ENCODE data around the gene RNLS. TPM values are rescaled to one million over a fixed set of nuclear protein-coding genes. Genes with fewer than 3 reads are reported as not detected.

The RNLS gene
- total and polyA plus RNA-seq, 2 of the 8 experiments (the other 6 are each of a cell fraction or from before 2014, with no cell fraction given): 7.5 to 12.7 TPM

DNA sequence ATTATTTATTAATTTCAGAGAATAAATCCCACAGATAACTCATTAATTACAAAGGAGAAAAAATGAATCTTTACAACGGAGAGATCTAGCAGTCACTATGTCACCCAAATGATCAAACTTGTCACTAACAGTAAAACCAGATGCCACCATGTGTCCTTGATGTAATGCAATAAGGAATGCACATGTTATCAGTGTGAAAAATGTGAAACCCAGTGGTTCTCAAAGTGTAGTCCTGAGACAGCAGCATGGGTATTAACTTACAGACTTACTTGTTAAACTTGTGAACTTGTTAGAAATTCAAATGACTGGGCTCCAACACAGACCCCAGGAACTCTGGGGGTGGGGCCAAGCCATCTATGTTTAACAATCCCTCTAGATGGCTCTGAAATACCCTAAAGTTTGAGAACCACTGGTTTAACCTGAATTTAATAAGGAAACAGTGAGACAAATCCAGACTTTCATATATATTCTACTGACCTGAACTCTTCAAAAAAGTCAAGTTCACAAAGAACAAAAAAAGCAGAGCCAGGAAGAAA lies 77.4 kb downstream of the RNLS start:
- ChIA-PET CTCF (ENCODE audit: partially characterized antibody) (no interaction called here), POLR2A (ENCODE audit: partially characterized antibody) (interaction anchor here (0.5 kb wide), 1 partner anchor 740 kb away, joined by 3 read pairs; no protein-coding TSS in a partner anchor)
- WGBS, 2 experiments (ENCODE audit: extremely low coverage in 1 of 2, insufficient coverage in 1 of 2, insufficient read length in 1 of 2, insufficient replicate concordance in 2 of 2, low coverage in 1 of 2, low lambda C conversion rate in 2 of 2, missing lambda C conversion rate in 1 of 2): 39% methylated on average over 1 of the region's 1 CpG; no CpG with 5 or more reads in 1 of the 2 experiments
- TF ChIP-seq NANOG (IDR thresholded peaks at IDR 0.05; ENCODE audit: insufficient read depth, low read depth, low read length, poor library complexity, severe bottlenecking): peak; percentile 17
- TF ChIP-seq EGR1 (IDR thresholded peaks at IDR 0.05; ENCODE audit: borderline replicate concordance, low read depth, low read length): no peak
- TF ChIP-seq SP1 (IDR thresholded peaks at IDR 0.05; ENCODE audit: low read depth, low read length): 0 out of 2 replicates have a peak, but pooled peaks have one; percentile 17
- Histone ChIP-seq H3K27me3 (replicated peaks in 1 of 4; ENCODE audit: control insufficient read depth in 3 of 4, extremely low read depth in 1 of 4, insufficient read depth in 3 of 4, low read length in 3 of 4) (no peaks in the 10 kb centered on the region), H2AFZ (ENCODE audit: low read length) (no peak overlapping the region), H2BK12ac (ENCODE audit: low read depth, low read length) (no peak overlapping the region), H3K36me3 (ENCODE audit: control insufficient read depth in 2 of 4, insufficient read depth in 4 of 4, low read length in 3 of 4) (no peaks in the 10 kb centered on the region), H4K91ac (replicated peaks; ENCODE audit: insufficient read length, low read length) (no peak overlapping the region), H2BK20ac (ENCODE audit: low read length) (no peak overlapping the region), H4K20me1 (replicated peaks in 1 of 2; ENCODE audit: control insufficient read depth in 1 of 2, insufficient read depth in 2 of 2, low read length in 2 of 2) (no peaks in the 10 kb centered on the region), H3K4ac (replicated peaks; ENCODE audit: insufficient read length, low read depth, low read length) (no peak overlapping the region), H3K56ac (replicated peaks; ENCODE audit: insufficient read length, low read depth, low read length) (no peak overlapping the region), H3K23ac (ENCODE audit: insufficient read length) (no peak overlapping the region), H4K5ac (ENCODE audit: insufficient read length, low read depth, low read length) (no peak overlapping the region), H3K23me2 (ENCODE audit: low read depth, low read length) (no peaks in the 10 kb centered on the region), H2BK120ac (replicated peaks; ENCODE audit: low read depth, low read length) (no peak overlapping the region), H3K14ac (ENCODE audit: insufficient read length) (no peak overlapping the region), H3K27ac (ENCODE audit: low read depth, low read length) (no peak overlapping the region), H2AK5ac (ENCODE audit: low read depth, low read length) (no peak overlapping the region), H3K79me2 (ENCODE audit: control insufficient read depth in 1 of 2, insufficient read depth in 2 of 2, low read length in 2 of 2) (no peaks in the 10 kb centered on the region), H2BK5ac (ENCODE audit: low read depth, low read length) (no peak overlapping the region), H3K9me3 (ENCODE audit: insufficient read depth in 2 of 2, low read depth in 1 of 2, low read length in 1 of 2) (no peaks in the 10 kb centered on the region), H3K79me1 (ENCODE audit: low read depth, low read length) (no peaks in the 10 kb centered on the region), H3K9ac (replicated peaks in 1 of 4; ENCODE audit: extremely low read depth in 1 of 4, low read depth in 3 of 4, low read length in 3 of 4) (no peak overlapping the region), H3K4me2 (ENCODE audit: insufficient read depth in 1 of 2, low read depth in 2 of 2, low read length in 2 of 2) (peak overlapping the region; percentile 25 to 44; a peak in 2 of 4 replicates), H4K8ac (ENCODE audit: extremely low read depth, insufficient read depth, low read length) (no peak overlapping the region), H3K18ac (ENCODE audit: extremely low read depth, low read length) (no peak overlapping the region), H3K4me1 (replicated peaks in 1 of 4; ENCODE audit: control insufficient read depth in 3 of 4, insufficient read depth in 4 of 4, low read length in 3 of 4) (peaks cover 0 to 10% (median 2%) of the 10 kb centered on the region in 4 experiments; a peak in 2 of 7 replicates), H2BK15ac (ENCODE audit: low read length) (no peak overlapping the region), H3K4me3 (ENCODE audit: extremely low read depth in 1 of 4, insufficient read depth in 2 of 4, low read depth in 3 of 4, low read length in 4 of 4) (no peak overlapping the region)
- FAIRE-seq: peak; percentile 39
- peak in 1 of 2 experiments; percentile 10 for DNase-seq (ENCODE audit: low read depth in 1 of 2, low spot score in 2 of 2)
